Measurements from ENCODE around the gene CD96.
A peak's percentile ranks its signal among the peaks of the same experiment; 100 is the strongest.

Gene CD96

GRCh38 chr3:111688190-111688800, 146.3 kb downstream of the CD96 start:
- H3K4me3 Mint-ChIP-seq, result no peak overlapping the region
- no peak overlapping the region for H3K27ac Mint-ChIP-seq

GRCh38 chr3:111690242-111690641, 148.2 kb downstream of the CD96 start:
- Mint-ChIP-seq H3K9me3 (no peaks in the 10 kb centered on the region), H3K4me3 (no peak overlapping the region), H3K27me3 (no peaks in the 10 kb centered on the region), H3K4me1 (peaks cover 19% of the 10 kb centered on the region), H3K27ac (no peak overlapping the region), H3K36me3 (no peaks in the 10 kb centered on the region)
- ATAC-seq, result peak; percentile 51

More at GRCh38 chr3:111688190-111688800, 146.3 kb downstream of the CD96 start:
- no peaks in the 10 kb centered on the region for H3K9me3 Mint-ChIP-seq
- H3K36me3 Mint-ChIP-seq, result no peaks in the 10 kb centered on the region
- no peak for ATAC-seq
- no peaks in the 10 kb centered on the region for H3K27me3 Mint-ChIP-seq
- H3K4me1 Mint-ChIP-seq, result peaks cover 13% of the 10 kb centered on the region

GRCh38 chr3:111691293-111691909, 149.4 kb downstream of the CD96 start:
- Mint-ChIP-seq H3K27ac (no peak overlapping the region), H3K27me3 (no peaks in the 10 kb centered on the region), H3K36me3 (no peaks in the 10 kb centered on the region), H3K9me3 (no peaks in the 10 kb centered on the region), H3K4me3 (no peak overlapping the region), H3K4me1 (peaks cover 19% of the 10 kb centered on the region)
- ATAC-seq, result no peak

GRCh38 chr3:111692593-111693552, 150.9 kb downstream of the CD96 start:
- Mint-ChIP-seq H3K27ac (peak overlapping the region; percentile 3), H3K27me3 (no peaks in the 10 kb centered on the region), H3K9me3 (no peaks in the 10 kb centered on the region), H3K4me1 (peaks cover 19% of the 10 kb centered on the region), H3K36me3 (no peaks in the 10 kb centered on the region), H3K4me3 (no peak overlapping the region)
- ATAC-seq, result peak; percentile 75

GRCh38 chr3:111694471-111694870, 152.5 kb downstream of the CD96 start:
- H3K4me3 Mint-ChIP-seq, result no peak overlapping the region
- peak overlapping the region; percentile 3 for H3K27ac Mint-ChIP-seq
- H3K36me3 Mint-ChIP-seq, result no peaks in the 10 kb centered on the region
- H3K9me3 Mint-ChIP-seq, result no peaks in the 10 kb centered on the region
- no peaks in the 10 kb centered on the region for H3K27me3 Mint-ChIP-seq
- H3K4me1 Mint-ChIP-seq, result peaks cover 23% of the 10 kb centered on the region
- ATAC-seq, result no peak

GRCh38 chr3:111695636-111696117, 153.7 kb downstream of the CD96 start:
- H3K4me3 Mint-ChIP-seq, result no peak overlapping the region
- no peaks in the 10 kb centered on the region for H3K27me3 Mint-ChIP-seq
- H3K27ac Mint-ChIP-seq, result no peak overlapping the region
- no peaks in the 10 kb centered on the region for H3K9me3 Mint-ChIP-seq
- ATAC-seq, result no peak
- peaks cover 32% of the 10 kb centered on the region for H3K4me1 Mint-ChIP-seq
- H3K36me3 Mint-ChIP-seq, result no peaks in the 10 kb centered on the region

GRCh38 chr3:111700054-111700453, 158.1 kb downstream of the CD96 start:
- H3K9me3 Mint-ChIP-seq, result no peaks in the 10 kb centered on the region
- no peak overlapping the region for H3K4me3 Mint-ChIP-seq
- H3K27ac Mint-ChIP-seq, result peak overlapping the region; percentile 25
- H3K4me1 Mint-ChIP-seq, result peaks cover 13% of the 10 kb centered on the region
- no peaks in the 10 kb centered on the region for H3K27me3 Mint-ChIP-seq
- no peaks in the 10 kb centered on the region for H3K36me3 Mint-ChIP-seq
- no peak for ATAC-seq

GRCh38 chr3:111701292-111701906, 159.4 kb downstream of the CD96 start:
- H3K27ac Mint-ChIP-seq, result no peak overlapping the region

More at GRCh38 chr3:111701292-111701906, 159.4 kb downstream of the CD96 start:
- H3K27me3 Mint-ChIP-seq, result no peaks in the 10 kb centered on the region
- no peaks in the 10 kb centered on the region for H3K9me3 Mint-ChIP-seq
- peaks cover 13% of the 10 kb centered on the region for H3K4me1 Mint-ChIP-seq
- H3K4me3 Mint-ChIP-seq, result no peak overlapping the region
- no peak for ATAC-seq
- no peaks in the 10 kb centered on the region for H3K36me3 Mint-ChIP-seq

All from stimulated activated memory B cell treated with anti-CD40 and anti-IgM and Interleukin-4, amounts not matched to agents 10 μg/mL and 1 μg/mL and 100 μg/mL, for 72 hours (primary cell).